Natural killer cell (primary cell): ENCODE data around the gene MTA3. TPM values are rescaled to one million over a fixed set of nuclear protein-coding genes. Genes with fewer than 3 reads are reported as not detected.

Experiments
- ATAC-seq, 3 donors: fragments of 150-1000 bp in 2 of 3; fragments of 200-7000 bp in 1 of 3; cut with Tn5 transposase; 1 replicate in 1 of 3; 2 replicates in 2 of 3; pipeline ENCODE4 v1.10.0; 2021; ENCODE audit warnings: mild to moderate bottlenecking in 2 of 3, moderate library complexity in 2 of 3
- DNase-seq, 2 donors: peaks; one replicate each; pipeline versions ENCODE4 v3.0.0 to v3.0.0-alpha.2; 2013 to 2021; ENCODE audit warnings: mixed read lengths in 1 of 2
- H3K27ac ChIP-seq: one replicate; pipeline ENCODE4 v1.5.1; 2013; ENCODE audit warnings: mild to moderate bottlenecking, low read length
- H3K27me3 ChIP-seq: one replicate; pipeline ENCODE4 v1.6.1; 2013; ENCODE audit warnings: low read length; ENCODE audit not compliant: control insufficient read depth, insufficient read depth
- H3K36me3 ChIP-seq: one replicate; pipeline ENCODE4 v1.6.1; 2013; ENCODE audit warnings: low read length; ENCODE audit not compliant: control insufficient read depth, insufficient read depth
- H3K4me1 ChIP-seq: one replicate; pipeline ENCODE4 v1.6.1; 2013; ENCODE audit warnings: low read length; ENCODE audit not compliant: control insufficient read depth, insufficient read depth
- H3K4me3 ChIP-seq: one replicate; pipeline ENCODE4 v1.5.1; 2013; ENCODE audit warnings: low read length
- H3K9me3 ChIP-seq: one replicate; pipeline ENCODE4 v1.6.1; 2013; ENCODE audit warnings: low read length; ENCODE audit not compliant: control insufficient read depth, insufficient read depth
- H3K27ac Mint-ChIP-seq, 2 donors: one replicate each; pipeline ENCODE4 v1.8.0; 2022; ENCODE audit warnings: mild to moderate bottlenecking in 2 of 2, mixed read lengths in 2 of 2, moderate library complexity in 1 of 2
- H3K27me3 Mint-ChIP-seq, 2 donors: one replicate each; pipeline ENCODE4 v1.8.0; 2022; ENCODE audit warnings: low read depth in 2 of 2, mixed read lengths in 2 of 2
- H3K36me3 Mint-ChIP-seq: one replicate; pipeline ENCODE4 v1.8.0; 2022; ENCODE audit warnings: mixed read lengths
- H3K4me1 Mint-ChIP-seq, 2 donors: one replicate each; pipeline ENCODE4 v1.8.0; 2022; ENCODE audit warnings: mixed read lengths in 2 of 2
- H3K4me3 Mint-ChIP-seq: one replicate; pipeline ENCODE4 v1.8.0; 2022; ENCODE audit warnings: mild to moderate bottlenecking, moderate library complexity, mixed read lengths
- H3K9me3 Mint-ChIP-seq, 2 donors: one replicate each; pipeline ENCODE4 v1.8.0; 2022; ENCODE audit warnings: mixed read lengths in 2 of 2
- WGBS: methylation state at CpG from one replicate; pipeline ENCODE4 v1.1.7; 2013; ENCODE audit warnings: missing lambda C conversion rate; ENCODE audit not compliant: insufficient coverage; 5-methylcytosine and 5-hydroxymethylcytosine counted together
- intact Hi-C: fragments of 100-400 bp; cut with micrococcal nuclease; formaldehyde crosslinking; loops from one replicate; pipeline ENCODE4 v1.14.2; 2022
- total RNA-seq, 4 donors: library from RNA; stranded (reverse); fragments of 120-200 nt in 1 of 4; gene quantifications; one replicate each; pipeline versions ENCODE4 v1.2.3 to v1.2.4, GENCODE V29; 2013 to 2022
- TF ChIP-seq, protein P1 (sequence below): fragments of 200-600 bp; IDR thresholded peaks from one replicate; pipeline ENCODE4 v1.8.0; 2022; ENCODE audit warnings: antibody characterized with exemption

The MTA3 gene
- total RNA-seq, 3 donors from 2014 or later (not counting 1 experiment from before 2014, with no cell fraction given): 19.4 to 25.0 (median 21.5) TPM

DNA sequence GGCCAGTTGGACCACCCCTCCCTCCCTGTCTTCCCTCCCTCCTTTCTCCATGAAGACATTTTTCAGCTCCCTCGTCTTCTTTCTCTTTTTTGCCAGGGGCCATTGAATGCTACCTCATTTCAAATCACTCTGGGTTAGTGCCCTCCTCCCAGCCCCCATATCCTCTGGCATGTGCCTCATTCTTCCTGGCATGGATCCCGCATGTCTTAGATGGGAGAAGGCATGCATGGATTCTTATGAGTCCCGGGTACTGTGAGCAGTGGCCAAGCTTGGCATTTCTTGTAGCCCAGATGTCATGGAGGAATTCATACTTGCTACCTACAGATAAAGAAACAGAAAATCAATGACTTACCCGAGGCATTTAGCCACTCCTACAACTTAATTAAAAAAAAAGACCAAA lies 232.9 kb downstream of the MTA3 start:
- no peaks in the 10 kb centered on the region for H3K9me3 Mint-ChIP-seq
- Histone ChIP-seq H3K4me1 (no peaks in the 10 kb centered on the region), H3K4me3 (no peak overlapping the region), H3K9me3 (no peaks in the 10 kb centered on the region), H3K27ac (no peak overlapping the region), H3K36me3 (no peaks in the 10 kb centered on the region), H3K27me3 (no peaks in the 10 kb centered on the region)
- no peak overlapping the region for H3K4me3 Mint-ChIP-seq
- H3K36me3 Mint-ChIP-seq: no peaks in the 10 kb centered on the region
- H3K4me1 Mint-ChIP-seq: no peaks in the 10 kb centered on the region
- intact Hi-C loops: no loop called here
- TF ChIP-seq, protein P1, sequence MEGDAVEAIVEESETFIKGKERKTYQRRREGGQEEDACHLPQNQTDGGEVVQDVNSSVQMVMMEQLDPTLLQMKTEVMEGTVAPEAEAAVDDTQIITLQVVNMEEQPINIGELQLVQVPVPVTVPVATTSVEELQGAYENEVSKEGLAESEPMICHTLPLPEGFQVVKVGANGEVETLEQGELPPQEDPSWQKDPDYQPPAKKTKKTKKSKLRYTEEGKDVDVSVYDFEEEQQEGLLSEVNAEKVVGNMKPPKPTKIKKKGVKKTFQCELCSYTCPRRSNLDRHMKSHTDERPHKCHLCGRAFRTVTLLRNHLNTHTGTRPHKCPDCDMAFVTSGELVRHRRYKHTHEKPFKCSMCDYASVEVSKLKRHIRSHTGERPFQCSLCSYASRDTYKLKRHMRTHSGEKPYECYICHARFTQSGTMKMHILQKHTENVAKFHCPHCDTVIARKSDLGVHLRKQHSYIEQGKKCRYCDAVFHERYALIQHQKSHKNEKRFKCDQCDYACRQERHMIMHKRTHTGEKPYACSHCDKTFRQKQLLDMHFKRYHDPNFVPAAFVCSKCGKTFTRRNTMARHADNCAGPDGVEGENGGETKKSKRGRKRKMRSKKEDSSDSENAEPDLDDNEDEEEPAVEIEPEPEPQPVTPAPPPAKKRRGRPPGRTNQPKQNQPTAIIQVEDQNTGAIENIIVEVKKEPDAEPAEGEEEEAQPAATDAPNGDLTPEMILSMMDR: no peak
- peaks cover 15 to 37% of the 10 kb centered on the region in 2 donors for H3K27me3 Mint-ChIP-seq
- WGBS: 79% methylated on average over 4 of the region's 4 CpGs
- no peak for ATAC-seq
- DNase-seq: no peak
- no peak overlapping the region for H3K27ac Mint-ChIP-seq

- peaks cover 12 to 33% of the 10 kb centered on the region in 2 donors for H3K27me3 Mint-ChIP-seq
- no peak for ATAC-seq
- Histone ChIP-seq H3K27ac (no peak overlapping the region), H3K4me3 (no peak overlapping the region), H3K36me3 (no peaks in the 10 kb centered on the region), H3K9me3 (no peaks in the 10 kb centered on the region), H3K27me3 (no peaks in the 10 kb centered on the region), H3K4me1 (no peaks in the 10 kb centered on the region)
- no peak overlapping the region for H3K4me3 Mint-ChIP-seq
- TF ChIP-seq, protein P1: no peak
- H3K9me3 Mint-ChIP-seq: no peaks in the 10 kb centered on the region
- no peak for DNase-seq
- no peak overlapping the region for H3K27ac Mint-ChIP-seq
- H3K4me1 Mint-ChIP-seq: no peaks in the 10 kb centered on the region
- H3K36me3 Mint-ChIP-seq: no peaks in the 10 kb centered on the region
- 93% methylated on average over 6 of the region's 6 CpGs for WGBS
- intact Hi-C loops: no loop called here
Observed at GRCh38 chr2:42802150-42802549, 233.7 kb downstream of the MTA3 start.

DNA sequence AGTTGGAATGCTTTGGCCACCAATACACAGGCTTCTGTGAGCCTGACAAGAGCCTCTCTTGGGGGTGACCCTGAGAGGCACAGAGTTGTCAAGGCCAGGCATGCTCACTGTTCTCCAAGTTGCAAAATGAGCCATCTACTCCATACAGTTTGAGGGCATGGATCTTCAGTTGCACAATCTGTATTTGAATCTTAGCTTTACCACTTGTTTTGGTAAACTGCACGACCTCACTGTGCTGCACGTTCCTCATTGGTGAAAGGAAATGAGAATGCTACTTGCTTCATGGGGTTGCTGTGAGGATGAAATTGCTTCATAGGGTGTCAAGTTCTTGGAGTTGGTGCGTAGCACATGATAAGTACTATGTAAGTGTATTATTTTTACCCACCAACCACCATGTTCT lies 235.9 kb downstream of the MTA3 start:
- H3K4me1 Mint-ChIP-seq: peaks cover 0 to 5% of the 10 kb centered on the region in 2 donors
- TF ChIP-seq, protein P1: no peak
- DNase-seq (no peak), ATAC-seq (peak in 1 of 3 donors; percentile 58)
- intact Hi-C loops: no loop called here
- Histone ChIP-seq H3K36me3 (no peaks in the 10 kb centered on the region), H3K27ac (no peak overlapping the region), H3K4me1 (peaks cover 4% of the 10 kb centered on the region), H3K4me3 (no peak overlapping the region), H3K27me3 (no peaks in the 10 kb centered on the region), H3K9me3 (no peaks in the 10 kb centered on the region)
- peaks cover 12 to 33% of the 10 kb centered on the region in 2 donors for H3K27me3 Mint-ChIP-seq
- no peak overlapping the region for H3K27ac Mint-ChIP-seq
- no peaks in the 10 kb centered on the region for H3K9me3 Mint-ChIP-seq
- WGBS: 41% methylated on average over 2 of the region's 3 CpGs
- no peaks in the 10 kb centered on the region for H3K36me3 Mint-ChIP-seq
- H3K4me3 Mint-ChIP-seq: no peak overlapping the region

DNA sequence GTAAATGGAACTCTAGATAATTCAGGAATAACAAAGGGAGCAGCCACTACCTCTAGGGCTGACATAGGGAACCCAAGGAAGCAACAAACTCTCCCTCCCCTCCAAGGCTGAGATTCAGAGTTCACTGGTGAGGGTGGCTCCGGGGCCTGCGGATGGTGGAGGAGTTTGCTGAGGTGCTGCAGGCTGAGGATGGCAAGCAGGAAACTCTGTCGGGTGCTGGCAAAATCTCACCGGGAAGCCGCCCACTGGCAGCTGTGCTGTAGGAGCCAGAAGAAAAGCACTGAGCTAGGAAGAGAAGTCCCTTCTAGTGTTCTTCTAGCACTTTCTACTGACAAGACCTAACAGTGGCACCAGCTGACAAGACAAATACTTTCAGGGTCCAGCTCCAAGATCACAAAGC lies 236.5 kb downstream of the MTA3 start:
- WGBS: 76% methylated on average over 5 of the region's 5 CpGs
- Histone ChIP-seq H3K4me3 (no peak overlapping the region), H3K27ac (no peak overlapping the region), H3K4me1 (peaks cover 6% of the 10 kb centered on the region), H3K36me3 (no peaks in the 10 kb centered on the region), H3K9me3 (no peaks in the 10 kb centered on the region), H3K27me3 (no peaks in the 10 kb centered on the region)
- TF ChIP-seq, protein P1: no peak
- no peak for DNase-seq
- ATAC-seq: no peak
- Mint-ChIP-seq H3K4me3 (no peak overlapping the region), H3K9me3 (no peaks in the 10 kb centered on the region), H3K4me1 (peaks cover 0 to 5% of the 10 kb centered on the region in 2 donors), H3K27ac (no peak overlapping the region), H3K36me3 (no peaks in the 10 kb centered on the region), H3K27me3 (peaks cover 12 to 33% of the 10 kb centered on the region in 2 donors)
- intact Hi-C loops: no loop called here
